ENCODE data around the gene CATSPERZ.
"Not testable (repeated sequence)": the region's sequence is repeated elsewhere in the genome, so short reads cannot be mapped to it uniquely, and the experiment has no call there.

The CATSPERZ gene

DNA sequence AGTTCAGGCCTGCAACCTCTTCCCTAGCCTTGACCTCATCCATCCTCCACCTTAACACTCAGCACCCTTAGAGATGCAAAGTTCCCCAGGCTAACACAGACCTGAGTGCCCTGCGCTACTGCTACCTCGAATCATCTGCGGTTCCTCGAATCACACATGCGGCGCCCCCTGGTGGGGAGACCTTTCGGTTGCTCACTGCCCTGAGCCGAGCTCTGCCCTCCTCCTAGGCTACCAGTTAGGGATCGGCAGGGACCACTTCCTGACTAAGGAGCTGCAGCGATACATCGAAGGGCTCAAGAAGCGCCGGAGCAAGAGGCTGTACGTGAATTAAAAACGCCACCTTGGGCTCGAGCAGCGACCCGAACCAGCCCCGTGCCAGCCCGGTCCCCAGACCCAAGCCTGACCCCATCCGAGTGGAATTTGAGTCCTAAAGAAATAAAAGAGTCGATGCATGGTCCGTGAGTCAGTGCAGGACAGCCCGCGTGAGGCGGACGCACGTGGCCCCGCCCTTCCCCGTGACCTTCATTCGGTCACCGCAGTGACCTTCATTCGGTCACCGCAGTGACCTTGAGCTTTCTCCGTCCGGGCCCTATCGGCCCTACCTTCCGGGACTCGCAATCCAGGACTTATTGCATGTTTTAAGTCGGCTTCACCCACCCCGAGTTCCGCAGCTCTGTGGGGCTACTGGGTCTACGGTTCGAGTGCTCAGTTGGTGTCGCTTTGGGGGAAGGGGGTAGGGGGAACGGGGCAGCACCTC, 4.3 kb downstream of the CATSPERZ start:
- DNase-seq = peak; percentile 69

DNA sequence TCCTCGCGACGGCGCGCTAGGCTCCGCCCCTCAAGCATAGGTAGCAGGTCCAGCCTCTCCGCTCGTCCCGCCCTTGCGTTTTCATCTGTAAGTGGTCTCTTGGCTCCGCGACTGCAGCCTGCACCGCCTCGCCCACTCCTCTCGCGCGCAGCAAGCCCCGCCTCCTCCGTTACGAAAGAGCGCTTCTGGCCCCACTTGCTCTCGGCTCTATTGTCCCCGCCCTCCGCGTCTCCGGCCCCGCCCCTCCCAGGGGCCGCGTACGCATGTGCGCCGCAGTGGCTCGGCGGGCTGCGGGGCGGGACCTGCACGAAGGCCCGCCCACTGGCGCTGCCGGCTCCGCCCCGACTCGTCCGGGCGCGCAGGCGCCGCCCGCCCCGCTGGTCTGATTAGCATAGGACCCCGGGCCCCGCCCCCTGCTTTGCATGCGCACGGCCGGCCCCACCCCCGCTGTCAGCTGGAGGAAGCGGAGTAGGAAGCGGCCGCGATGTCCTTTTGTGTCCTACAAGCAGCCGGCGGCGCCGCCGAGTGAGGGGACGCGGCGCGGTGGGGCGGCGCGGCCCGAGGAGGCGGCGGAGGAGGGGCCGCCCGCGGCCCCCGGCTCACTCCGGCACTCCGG, 5.0 kb downstream of the CATSPERZ start, which contains the start of gene ESRRA:
Gene ESRRA, plus strand, starts transcription at position 450 of the 616 bp plus-strand sequence. CDS start 1,656 bp downstream, outside the sequence.
- peak; percentile 98 for DNase-seq

DNA sequence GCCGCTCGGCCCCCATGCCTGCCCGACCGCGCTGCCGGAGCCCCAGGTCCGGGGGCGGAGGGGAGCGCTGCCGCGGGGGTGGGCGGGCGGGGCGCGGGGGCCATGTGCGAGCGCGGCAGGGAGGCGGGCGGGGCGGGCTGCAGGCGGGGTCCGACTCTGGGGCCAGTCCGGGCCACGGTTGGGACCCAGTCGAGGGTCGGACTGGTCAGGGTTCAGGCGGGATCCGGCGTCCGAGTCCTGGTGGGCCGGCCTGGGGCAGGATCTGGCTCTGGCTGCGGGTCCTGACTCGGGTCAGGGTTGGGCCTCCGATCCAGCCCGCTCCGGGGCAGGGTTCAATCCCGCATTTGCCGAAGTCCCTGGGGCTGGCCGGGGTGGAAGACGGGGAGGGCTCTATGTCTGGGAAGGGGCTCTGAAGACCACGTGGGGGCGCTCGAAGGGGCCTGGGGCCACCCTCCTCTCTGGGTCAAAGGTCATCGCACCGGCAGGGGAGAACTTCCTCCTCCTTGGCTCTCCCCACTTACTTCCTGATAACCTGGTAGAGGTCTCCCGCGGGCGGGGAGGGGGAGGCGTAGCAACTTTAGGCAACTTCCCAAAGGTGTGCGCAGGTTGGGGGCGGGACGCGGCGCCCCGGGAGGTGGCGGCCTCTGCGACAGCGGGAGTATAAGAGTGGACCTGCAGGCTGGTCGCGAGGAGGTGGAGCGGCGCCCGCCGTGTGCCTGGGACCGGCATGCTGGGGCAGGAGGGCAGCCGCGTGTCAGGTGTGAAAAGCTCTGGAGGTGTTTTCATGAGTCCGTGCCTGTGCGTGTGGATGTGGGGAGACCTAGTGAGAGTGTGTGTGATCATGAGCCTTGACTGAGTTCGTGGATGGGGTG, 5.8 kb downstream of the CATSPERZ start:
- DNase-seq = peak; percentile 74

DNA sequence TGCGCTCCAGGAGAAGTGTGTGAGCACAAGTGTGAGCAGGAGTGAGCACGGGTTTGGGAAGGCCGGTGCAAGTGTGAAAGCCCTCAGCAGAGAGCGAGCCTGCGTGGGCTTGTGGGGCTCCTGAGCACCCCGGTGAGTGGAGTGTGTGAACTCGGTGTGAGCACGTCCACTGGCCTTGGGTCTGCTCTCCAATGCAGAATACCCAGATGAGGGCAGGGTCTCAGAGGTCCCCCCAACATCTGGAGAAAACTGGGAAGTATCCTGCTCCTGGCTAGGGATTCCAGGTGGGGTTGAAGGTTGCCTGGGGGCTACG, 6.4 kb downstream of the CATSPERZ start:
- DNase-seq = no peak

DNA sequence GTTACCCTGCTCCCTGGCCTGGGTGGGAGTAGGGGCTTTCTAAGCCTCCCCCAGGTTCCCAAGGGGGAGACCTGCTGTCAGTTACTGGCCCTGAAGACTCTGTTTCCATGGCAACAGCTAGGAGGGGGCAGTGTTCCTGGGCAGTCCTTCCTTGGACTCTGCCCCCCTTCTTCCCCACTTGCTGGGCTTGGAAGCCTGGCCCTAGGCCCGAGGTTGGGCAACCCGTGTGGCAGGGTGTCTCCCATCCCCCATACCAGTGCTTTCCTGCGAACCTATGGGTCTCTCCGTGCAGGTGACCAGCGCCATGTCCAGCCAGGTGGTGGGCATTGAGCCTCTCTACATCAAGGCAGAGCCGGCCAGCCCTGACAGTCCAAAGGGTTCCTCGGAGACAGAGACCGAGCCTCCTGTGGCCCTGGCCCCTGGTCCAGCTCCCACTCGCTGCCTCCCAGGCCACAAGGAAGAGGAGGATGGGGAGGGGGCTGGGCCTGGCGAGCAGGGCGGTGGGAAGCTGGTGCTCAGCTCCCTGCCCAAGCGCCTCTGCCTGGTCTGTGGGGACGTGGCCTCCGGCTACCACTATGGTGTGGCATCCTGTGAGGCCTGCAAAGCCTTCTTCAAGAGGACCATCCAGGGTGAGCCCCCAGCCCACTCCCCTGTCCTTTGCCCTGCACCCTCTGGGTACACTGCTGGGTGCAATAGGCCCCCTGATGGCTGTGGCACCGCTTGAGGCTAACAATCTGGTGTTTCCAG, 6.9 kb downstream of the CATSPERZ start:
- DNase-seq = no peak

DNA sequence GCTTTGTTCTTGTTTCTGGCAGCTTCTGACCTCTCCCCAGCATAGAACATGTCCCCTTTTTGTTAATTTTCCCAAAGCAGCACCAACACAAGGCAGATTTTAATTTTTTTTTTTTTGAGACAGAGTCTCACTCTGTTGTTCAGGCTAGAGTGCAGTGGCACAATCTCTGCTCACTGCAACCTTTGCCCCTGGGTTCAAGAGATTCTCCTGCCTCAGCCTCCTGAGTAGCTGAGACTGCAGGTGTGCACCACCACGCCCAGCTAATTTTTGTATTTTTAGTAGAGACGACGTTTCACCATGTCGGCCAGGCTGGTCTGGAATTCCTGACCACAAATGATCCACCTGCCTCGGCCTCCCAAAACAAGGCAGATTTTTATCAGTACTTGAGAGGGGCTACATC, 7.6 kb downstream of the CATSPERZ start:
- DNase-seq = not testable (repeated sequence)

DNA sequence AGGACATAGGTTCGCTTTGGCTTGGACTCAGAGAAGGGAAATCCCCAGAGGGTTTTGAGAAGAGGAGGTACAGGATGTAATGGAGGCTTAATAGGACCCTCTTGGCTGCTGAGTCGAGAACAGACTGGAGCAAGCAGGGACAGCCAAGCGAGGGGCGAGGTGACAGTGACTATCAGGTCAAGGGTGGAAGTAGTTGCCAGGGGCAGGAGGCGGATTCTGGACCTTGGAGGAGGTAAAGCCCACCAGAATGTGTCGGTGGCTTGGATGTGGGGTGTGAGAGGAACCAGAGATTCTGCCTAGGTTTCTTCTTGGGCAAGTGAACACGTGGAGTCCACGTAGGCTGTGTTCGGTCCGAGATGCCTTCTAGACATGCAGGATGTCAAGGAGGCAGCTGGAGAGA, 12.8 kb downstream of the CATSPERZ start:
- no peak for DNase-seq

DNA sequence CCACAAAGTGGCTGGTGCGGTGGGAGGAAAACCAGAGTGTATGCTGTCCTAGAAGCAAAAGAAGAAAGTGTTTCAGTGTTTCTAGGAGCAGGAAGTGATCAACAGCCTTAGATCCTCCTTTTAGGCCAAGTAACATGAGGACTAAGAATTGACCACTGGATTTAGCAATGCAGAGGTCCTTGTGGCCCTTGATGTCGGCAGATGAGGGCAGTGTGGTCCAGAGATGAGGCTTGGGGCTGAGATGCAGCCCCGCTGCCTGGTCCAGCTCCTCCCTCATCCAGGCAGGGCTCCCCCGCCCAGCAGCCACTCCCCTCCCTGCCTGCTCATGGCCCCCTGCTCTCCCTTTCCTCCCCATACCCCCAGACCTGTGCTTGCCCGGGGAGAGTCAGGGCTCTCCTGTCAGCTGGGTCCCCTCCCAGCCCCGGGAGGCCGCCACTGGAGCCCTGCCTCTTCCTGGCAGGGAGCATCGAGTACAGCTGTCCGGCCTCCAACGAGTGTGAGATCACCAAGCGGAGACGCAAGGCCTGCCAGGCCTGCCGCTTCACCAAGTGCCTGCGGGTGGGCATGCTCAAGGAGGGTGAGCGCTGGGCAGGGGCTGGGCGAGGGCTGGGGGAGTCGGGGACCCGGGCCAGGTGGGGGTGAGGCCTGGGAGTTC, 13.5 kb downstream of the CATSPERZ start:
- DNase-seq = no peak

DNA sequence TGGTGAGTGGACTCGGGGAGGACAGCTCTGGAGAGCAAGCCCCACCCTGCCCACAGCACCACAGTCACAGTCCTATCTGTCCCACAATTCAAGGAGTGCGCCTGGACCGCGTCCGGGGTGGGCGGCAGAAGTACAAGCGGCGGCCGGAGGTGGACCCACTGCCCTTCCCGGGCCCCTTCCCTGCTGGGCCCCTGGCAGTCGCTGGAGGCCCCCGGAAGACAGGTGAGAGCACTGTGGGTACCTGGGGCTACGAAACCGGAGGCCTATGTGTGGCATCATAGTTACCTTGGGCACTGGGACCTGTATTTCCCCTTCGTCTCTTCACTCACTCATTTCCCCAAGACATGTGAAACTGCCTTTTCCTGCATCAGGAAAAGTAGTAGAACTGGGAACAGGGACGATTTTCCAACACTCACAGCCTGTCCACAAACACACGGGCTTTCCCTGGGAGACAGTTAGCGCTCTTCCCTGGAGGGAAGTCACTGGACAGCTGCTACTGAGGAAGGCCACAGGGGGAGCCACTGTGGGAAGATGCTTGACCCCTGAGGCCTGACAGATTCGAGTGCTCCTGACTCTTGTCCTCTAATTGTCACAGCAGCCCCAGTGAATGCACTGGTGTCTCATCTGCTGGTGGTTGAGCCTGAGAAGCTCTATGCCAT, 14.1 kb downstream of the CATSPERZ start:
- no peak for DNase-seq

DNA sequence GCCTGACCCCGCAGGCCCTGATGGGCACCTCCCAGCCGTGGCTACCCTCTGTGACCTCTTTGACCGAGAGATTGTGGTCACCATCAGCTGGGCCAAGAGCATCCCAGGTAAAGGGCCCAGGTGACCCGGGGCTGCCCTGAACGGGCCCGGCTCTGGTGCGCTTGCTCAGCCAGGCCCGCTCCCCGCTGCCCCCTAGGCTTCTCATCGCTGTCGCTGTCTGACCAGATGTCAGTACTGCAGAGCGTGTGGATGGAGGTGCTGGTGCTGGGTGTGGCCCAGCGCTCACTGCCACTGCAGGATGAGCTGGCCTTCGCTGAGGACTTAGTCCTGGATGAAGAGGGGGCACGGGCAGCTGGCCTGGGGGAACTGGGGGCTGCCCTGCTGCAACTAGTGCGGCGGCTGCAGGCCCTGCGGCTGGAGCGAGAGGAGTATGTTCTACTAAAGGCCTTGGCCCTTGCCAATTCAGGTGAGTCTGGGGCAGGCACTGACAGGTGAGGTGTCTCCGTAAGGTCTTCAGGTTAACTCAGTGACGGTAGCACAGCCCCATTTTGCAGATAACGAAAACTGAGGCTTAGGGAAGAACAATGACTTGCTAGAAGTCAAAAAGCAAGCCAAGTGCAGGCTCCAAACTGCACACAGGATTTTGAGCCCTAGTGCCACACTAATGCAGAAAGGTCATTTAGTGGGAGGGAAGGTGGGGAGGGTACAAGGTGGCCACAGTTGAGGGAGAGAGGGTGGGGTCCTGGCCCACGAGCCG, 14.8 kb downstream of the CATSPERZ start:
- DNase-seq = no peak

DNA sequence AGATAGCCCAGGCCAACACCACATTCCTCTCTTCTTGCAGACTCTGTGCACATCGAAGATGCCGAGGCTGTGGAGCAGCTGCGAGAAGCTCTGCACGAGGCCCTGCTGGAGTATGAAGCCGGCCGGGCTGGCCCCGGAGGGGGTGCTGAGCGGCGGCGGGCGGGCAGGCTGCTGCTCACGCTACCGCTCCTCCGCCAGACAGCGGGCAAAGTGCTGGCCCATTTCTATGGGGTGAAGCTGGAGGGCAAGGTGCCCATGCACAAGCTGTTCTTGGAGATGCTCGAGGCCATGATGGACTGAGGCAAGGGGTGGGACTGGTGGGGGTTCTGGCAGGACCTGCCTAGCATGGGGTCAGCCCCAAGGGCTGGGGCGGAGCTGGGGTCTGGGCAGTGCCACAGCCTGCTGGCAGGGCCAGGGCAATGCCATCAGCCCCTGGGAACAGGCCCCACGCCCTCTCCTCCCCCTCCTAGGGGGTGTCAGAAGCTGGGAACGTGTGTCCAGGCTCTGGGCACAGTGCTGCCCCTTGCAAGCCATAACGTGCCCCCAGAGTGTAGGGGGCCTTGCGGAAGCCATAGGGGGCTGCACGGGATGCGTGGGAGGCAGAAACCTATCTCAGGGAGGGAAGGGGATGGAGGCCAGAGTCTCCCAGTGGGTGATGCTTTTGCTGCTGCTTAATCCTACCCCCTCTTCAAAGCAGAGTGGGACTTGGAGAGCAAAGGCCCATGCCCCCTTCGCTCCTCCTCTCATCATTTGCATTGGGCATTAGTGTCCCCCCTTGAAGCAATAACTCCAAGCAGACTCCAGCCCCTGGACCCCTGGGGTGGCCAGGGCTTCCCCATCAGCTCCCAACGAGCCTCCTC, 15.7 kb downstream of the CATSPERZ start:
- DNase-seq = not testable (repeated sequence)

DNA sequence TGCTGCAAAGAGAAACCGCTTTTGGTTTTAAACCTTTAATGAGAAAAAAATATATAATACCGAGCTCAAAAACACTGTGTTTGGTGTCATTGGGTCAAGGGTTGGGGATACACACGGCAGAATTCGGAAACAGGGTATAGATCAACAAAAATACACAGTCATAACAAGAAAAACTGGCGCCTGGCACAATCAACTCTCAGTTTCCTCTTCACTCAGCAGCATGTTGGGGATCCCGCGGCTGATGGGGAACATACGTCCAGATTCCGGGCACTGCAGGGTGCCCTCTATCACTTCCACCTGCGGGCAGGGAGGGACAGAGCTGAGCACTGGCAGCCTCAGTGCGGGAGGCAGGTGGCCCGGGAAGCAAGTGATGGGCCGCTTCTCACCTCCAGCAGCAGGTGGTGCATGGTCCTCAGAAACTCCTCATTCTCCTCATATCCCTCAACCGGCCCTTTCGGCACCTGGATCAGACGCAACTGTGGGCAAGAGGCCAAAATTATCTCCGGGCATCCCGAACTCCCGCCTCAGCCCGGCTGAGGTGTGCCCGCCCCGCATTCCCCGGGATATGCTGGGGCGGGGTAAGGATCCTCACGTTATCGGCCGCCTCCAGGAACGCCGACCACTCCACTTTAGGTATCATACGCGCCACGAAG, 16.6 kb downstream of the CATSPERZ start:
- no peak for DNase-seq

DNA sequence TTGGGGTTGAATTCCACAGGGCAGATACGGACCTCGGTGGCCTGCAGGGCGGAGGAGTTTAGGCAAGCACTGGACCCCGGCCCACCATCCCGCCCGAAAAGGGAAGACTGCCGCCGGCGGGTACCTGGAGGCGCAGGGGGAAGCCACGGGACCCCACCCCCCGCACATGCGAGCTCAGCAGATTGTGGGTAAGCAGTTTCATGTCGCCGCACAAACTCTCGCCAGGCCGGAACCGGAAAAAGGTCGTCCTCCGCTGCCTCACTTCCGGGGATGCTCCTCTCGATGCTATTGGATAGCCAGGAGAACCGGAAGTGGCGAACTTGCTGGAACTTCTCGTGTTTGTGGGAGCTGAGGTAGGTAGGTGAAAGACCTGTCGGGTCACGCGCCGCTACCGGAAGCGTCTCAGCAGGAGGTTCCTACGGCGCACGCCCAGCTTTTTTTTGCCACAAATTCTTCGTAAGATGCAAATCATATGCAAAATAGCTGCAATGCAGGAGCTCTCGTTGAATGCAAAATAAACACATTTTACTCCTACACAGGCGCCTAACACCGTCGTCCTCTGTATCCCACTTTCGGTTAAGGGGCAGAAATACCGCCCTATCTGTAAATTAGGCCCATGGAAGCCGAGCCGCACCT, 17.3 kb downstream of the CATSPERZ start, which contains the start of gene TRMT112:
Gene TRMT112, minus strand, starts transcription at position 235 of the 636 bp plus-strand sequence. Its CDS starts 33 bp downstream, at position 202.
- DNase-seq = peak; percentile 92

DNA sequence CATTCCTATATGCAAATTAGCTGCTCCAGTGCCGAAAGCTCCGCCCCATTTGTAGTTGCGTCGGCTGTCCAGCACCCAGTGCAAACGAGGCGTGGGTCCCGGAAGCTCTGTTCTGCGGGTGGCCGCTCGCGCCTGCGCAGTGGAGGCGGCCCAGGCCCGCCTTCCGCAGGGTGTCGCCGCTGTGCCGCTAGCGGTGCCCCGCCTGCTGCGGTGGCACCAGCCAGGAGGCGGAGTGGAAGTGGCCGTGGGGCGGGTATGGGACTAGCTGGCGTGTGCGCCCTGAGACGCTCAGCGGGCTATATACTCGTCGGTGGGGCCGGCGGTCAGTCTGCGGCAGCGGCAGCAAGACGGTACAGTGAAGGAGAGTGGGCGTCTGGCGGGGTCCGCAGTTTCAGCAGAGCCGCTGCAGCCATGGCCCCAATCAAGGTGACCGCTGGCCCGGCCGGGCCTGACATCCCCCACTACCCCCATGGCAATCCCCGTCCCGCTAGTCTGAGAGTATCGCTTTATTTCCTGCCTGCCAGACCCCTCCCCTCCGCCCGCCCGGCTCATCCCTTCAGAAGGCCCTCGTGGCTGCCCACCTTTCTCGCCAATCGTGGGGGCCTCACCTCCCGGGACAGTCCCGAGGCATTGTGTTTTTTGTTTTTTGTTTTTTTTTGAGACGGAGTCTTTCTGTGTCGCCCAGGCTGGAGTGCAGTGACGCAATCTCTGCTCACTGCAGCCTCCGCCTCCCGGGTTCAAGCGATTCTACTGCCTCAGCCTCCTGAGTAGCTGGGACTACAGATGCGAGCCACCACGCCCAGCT, 18.0 kb downstream of the CATSPERZ start, which contains the start of gene PRDX5:
Gene PRDX5, plus strand, starts transcription at position 161 of the 805 bp plus-strand sequence. Its CDS starts 95 bp downstream, at position 256.
- peak; percentile 92 for DNase-seq

DNA sequence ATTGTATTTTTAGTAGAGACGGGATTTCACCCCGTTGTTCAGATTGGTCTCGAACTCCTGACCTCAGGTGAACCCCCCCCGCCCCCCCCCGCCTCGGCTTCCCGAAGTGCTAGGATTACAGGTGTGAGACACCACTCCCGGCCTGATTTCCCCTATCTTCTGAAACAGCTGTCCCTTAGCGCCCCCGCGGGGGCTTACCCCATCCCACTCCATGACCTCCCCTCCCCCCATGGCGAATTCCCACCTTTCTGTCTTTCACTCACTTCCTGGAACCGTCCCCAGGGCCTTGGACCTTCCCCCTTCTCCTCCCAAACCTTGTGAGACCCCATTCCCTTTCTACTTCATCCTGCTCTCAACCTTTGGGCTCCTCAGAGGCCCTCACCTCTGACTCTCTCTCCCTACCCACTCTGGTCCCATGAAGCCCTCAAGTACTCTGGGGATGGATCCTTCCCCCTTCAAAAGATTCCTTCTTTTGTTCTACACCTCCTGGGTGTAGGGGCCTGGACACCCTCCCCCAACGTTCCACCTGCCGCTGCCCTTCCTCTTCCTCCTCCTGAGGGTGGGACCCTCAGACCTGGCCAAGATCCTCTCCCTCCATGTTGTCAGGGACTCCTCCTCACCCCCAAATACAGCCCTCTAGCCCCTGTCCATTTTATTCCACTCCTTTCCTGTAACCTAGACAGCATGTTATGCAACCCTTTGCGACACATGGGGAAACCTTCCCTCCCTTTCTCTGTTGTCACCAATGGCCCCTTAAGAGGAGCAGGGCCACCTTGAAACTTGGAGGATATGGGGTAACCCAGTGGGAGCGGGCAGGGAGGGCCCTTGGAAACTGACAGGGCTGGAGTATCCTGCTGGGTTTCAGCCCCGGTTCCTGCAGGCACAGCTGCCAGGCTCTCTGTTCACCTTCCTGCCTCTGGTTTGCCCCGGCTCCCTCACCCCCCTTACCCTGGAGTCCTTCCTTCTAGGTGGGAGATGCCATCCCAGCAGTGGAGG, 18.9 kb downstream of the CATSPERZ start:
- peak; percentile 42 for DNase-seq

DNA sequence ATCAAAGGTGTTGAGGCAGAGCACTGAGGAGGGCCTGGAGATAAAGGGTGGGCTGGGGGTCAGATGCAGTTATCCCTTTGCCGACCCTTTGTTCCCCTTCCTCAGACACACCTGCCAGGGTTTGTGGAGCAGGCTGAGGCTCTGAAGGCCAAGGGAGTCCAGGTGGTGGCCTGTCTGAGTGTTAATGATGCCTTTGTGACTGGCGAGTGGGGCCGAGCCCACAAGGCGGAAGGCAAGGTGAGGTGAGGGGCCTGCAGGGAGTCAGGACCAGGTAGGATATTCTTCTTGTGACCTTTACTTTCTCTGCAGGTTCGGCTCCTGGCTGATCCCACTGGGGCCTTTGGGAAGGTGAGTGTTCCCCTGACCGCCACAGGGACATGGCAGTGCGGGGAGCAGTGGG, 20.4 kb downstream of the CATSPERZ start:
- DNase-seq = no peak
